Natural killer cell treated with Interleukin-12 subunit alpha and Interleukin-12 subunit beta and Interleukin-15 and Interleukin-18, amount 100 ng/mL, for 72 hours (primary cell): ENCODE measurements around the gene CDC25B. TPM values are rescaled to one million over a fixed set of nuclear protein-coding genes. Genes with fewer than 3 reads are reported as not detected.

Experiments
- ATAC-seq, 2 donors: fragments of 150-1000 bp; cut with Tn5 transposase in 1 of 2; sonication (Bioruptor Pico), chemical (Tn5 transposase) in 1 of 2; 2 replicates each; pipeline ENCODE4 v1.10.0; 2021
- DNase-seq: peaks from one replicate; pipeline ENCODE4 v3.0.0; 2022; ENCODE audit warnings: low spot score
- H3K27ac Mint-ChIP-seq, 2 donors: 1 replicate in 1 of 2; 2 replicates in 1 of 2; pipeline ENCODE4 v1.8.0; 2022; ENCODE audit warnings: mixed read lengths in 2 of 2, mild to moderate bottlenecking in 1 of 2, moderate library complexity in 1 of 2
- H3K27me3 Mint-ChIP-seq, 2 donors: 1 replicate in 1 of 2; 2 replicates in 1 of 2; pipeline ENCODE4 v1.8.0; 2022; ENCODE audit warnings: mixed read lengths in 2 of 2
- H3K36me3 Mint-ChIP-seq: one replicate; pipeline ENCODE4 v1.8.0; 2022; ENCODE audit warnings: mixed read lengths
- H3K4me1 Mint-ChIP-seq, 2 donors: 1 replicate in 1 of 2; 2 replicates in 1 of 2; pipeline ENCODE4 v1.8.0; 2022; ENCODE audit warnings: low read depth in 2 of 2, mixed read lengths in 2 of 2, mild to moderate bottlenecking in 1 of 2
- H3K4me3 Mint-ChIP-seq: one replicate; pipeline ENCODE4 v1.8.0; 2022; ENCODE audit warnings: mixed read lengths
- H3K9me3 Mint-ChIP-seq: 2 replicates; pipeline ENCODE4 v1.8.0; 2022; ENCODE audit warnings: mixed read lengths
- total RNA-seq, 2 donors: library from RNA; stranded (reverse); gene quantifications; one replicate each; pipeline ENCODE4 v1.2.3, GENCODE V29; 2022

The CDC25B gene
- total RNA-seq, 2 donors from 2014 or later = 38.9 to 84.1 TPM

DNA sequence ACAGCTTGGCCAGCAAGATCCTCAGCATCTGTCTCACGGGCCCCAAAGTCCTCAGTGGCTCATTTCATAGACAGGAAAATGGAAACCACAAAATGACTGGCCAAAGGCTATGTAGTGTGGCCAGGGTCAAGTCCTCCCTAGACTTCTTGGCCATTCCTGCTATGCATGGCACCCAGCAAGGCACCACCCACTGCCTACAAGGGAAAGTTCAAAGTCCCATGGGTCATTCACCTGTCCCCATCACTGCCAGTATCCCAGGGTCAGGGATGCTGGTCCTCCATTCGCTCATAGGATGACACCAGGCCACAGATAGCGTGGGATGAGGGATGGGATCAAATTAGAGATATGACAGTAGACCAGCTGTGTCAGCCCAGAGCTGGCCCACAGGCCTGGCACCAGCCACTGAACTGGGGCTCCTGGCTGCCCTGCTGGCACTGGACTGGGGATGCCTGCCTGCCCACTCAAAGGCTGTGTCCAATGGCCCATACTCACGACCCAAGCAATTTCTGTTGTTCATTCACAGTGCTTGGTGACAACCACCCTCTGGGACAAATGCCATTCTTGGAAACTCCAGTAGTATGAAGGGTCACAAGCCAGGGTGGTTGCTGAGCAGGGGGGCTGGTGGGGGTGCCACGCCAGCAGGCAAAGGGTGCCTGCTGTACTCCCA, 40.2 kb upstream of the CDC25B start:
- ATAC-seq = no peak
- H3K27ac Mint-ChIP-seq = no peak overlapping the region
- no peak for DNase-seq
- peaks cover 0 to 6% of the 10 kb centered on the region in 2 donors for H3K4me1 Mint-ChIP-seq
- H3K27me3 Mint-ChIP-seq = no peaks in the 10 kb centered on the region
- H3K36me3 Mint-ChIP-seq = no peaks in the 10 kb centered on the region
- no peak overlapping the region for H3K4me3 Mint-ChIP-seq
- no peaks in the 10 kb centered on the region for H3K9me3 Mint-ChIP-seq

DNA sequence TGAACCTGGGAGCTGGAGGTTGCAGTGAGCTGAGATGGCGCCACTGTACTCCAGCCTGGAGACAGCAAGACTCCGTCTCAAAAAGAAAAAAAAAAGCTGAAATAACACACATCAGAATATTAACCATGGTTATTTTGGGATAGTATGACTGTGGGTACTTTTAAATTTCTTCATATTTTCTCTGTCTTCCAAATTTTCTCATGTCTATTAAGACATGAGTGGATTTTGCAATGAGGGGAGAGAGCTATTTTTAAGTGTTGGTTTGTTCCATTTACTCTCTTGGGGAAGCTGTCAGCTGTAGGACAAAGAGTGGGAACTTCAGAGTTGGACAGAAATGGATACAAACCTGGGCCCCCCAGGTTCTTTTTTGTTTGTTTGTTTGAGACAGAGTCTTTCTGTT, 38.8 kb upstream of the CDC25B start:
- Mint-ChIP-seq H3K36me3 (no peaks in the 10 kb centered on the region), H3K9me3 (no peaks in the 10 kb centered on the region)

DNA sequence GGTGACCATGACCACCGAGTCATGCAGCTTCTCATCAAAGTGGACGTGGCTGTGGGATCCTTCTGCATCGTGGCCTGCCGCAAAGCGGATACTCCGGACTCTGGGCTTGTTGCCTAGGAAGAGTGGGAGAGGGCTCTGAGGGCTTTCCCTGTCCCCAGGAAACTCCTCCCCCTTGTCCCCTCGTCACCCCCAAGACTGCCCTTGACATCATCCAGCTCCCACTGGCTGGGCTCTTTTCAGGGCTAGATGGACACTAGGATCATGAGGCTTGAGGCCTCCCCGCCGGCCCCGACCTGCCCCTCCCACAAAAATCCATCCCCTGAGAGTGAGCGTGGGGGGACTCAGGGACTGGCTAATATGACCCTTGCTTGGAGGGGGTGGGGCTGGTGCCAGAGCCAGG, 37.5 kb upstream of the CDC25B start:
- ATAC-seq (no peak), DNase-seq (no peak)
- Mint-ChIP-seq H3K27ac (no peak overlapping the region), H3K9me3 (no peaks in the 10 kb centered on the region), H3K4me1 (no peaks in the 10 kb centered on the region), H3K4me3 (no peak overlapping the region), H3K27me3 (no peaks in the 10 kb centered on the region), H3K36me3 (no peaks in the 10 kb centered on the region)

More for the DNA sequence above, 38.8 kb upstream of the CDC25B start:
- no peaks in the 10 kb centered on the region for H3K27me3 Mint-ChIP-seq
- H3K27ac Mint-ChIP-seq = no peak overlapping the region
- DNase-seq (no peak), ATAC-seq (no peak)
- no peak overlapping the region for H3K4me3 Mint-ChIP-seq
- peaks cover 0 to 2% of the 10 kb centered on the region in 2 donors for H3K4me1 Mint-ChIP-seq

DNA sequence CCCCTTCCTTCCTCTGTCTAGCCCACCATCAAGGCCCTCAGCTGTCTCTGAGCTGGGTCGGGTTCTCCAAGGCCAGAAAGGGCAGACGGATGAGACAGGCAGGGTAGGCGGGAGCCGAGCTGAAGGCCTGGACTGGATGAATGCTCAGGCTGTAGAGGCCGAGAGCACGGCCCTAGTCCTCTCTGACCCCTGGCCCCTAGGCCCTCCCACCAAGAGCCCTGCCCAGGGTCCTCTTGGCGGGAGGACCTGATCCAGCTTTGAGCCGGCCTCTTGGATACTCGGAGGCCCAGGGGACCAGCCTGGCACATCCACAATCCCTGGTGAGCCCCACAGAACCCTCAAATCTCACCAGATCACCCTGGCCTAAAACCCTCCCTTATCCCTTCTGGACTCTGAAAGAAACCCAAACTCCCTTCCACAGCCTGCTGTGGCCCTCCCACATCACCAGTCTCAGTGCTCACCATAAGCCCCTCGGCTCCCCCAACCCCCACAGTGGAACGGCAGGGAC, 36.7 kb upstream of the CDC25B start:
- no peaks in the 10 kb centered on the region for H3K36me3 Mint-ChIP-seq
- no peak overlapping the region for H3K27ac Mint-ChIP-seq
- ATAC-seq (no peak), DNase-seq (no peak)
- H3K27me3 Mint-ChIP-seq = no peaks in the 10 kb centered on the region
- H3K4me1 Mint-ChIP-seq = no peaks in the 10 kb centered on the region
- H3K9me3 Mint-ChIP-seq = no peaks in the 10 kb centered on the region
- no peak overlapping the region for H3K4me3 Mint-ChIP-seq

DNA sequence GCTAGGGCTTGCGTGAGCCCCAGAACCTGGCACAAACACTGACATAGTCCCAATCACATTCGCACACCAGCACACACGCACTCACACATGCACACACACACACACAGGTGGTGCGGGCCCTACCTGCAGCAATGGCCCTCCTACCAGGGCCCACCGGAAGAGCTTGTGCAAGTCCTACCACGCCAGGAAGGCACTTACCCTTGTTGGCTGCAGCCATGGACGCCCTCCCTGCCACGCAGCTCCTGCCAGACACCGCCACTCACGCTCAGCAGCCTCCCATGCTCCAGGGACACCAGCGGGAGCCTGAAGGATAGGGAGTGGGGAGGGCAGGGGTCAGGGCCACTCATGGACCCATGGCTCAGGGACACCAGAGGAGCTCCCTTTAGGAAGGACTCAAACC, 36.2 kb upstream of the CDC25B start:
- no peaks in the 10 kb centered on the region for H3K36me3 Mint-ChIP-seq
- H3K27me3 Mint-ChIP-seq = no peaks in the 10 kb centered on the region
- no peaks in the 10 kb centered on the region for H3K9me3 Mint-ChIP-seq
- ATAC-seq (peak in 1 of 2 donors; percentile 9), DNase-seq (no peak)
- H3K4me1 Mint-ChIP-seq = no peaks in the 10 kb centered on the region
- no peak overlapping the region for H3K27ac Mint-ChIP-seq
- no peak overlapping the region for H3K4me3 Mint-ChIP-seq

DNA sequence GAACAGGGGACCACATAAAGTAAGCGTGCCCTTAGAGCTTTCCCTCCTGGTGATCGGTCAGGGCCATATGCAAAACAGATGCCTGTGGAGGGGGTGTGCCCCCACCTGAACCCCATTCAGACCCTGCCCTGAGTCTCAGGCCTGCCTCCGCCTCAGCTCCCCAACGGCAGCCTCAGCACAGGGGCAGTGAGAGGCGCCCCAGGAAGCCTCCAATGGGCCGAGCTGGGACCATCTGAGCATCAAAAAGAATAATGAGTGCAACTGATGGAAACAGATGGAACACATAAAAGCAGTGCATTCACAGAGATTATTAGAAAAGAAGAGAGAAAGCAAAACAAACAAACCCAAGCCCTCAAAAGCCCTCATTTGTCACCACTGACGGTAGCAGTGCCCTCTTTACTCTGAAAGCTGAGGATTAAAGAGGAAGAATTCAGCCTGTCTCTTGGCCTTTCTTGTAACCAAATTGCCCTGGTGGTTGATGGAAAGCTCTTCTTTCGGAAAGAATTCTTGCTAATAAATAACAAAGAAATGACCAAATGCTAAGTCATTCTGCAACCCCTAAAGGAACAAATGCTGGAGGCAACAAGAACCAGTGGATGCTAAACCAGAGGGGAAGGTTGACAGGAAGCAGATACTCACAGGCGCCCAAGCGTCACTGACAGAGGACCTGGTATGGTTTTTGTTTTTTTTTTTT, 35.3 kb upstream of the CDC25B start:
- DNase-seq = no peak
- Mint-ChIP-seq H3K4me3 (no peak overlapping the region), H3K9me3 (no peaks in the 10 kb centered on the region), H3K4me1 (peaks cover 0 to under 1% of the 10 kb centered on the region in 2 donors), H3K27me3 (no peaks in the 10 kb centered on the region), H3K27ac (no peak overlapping the region), H3K36me3 (no peaks in the 10 kb centered on the region)
- no peak for ATAC-seq

DNA sequence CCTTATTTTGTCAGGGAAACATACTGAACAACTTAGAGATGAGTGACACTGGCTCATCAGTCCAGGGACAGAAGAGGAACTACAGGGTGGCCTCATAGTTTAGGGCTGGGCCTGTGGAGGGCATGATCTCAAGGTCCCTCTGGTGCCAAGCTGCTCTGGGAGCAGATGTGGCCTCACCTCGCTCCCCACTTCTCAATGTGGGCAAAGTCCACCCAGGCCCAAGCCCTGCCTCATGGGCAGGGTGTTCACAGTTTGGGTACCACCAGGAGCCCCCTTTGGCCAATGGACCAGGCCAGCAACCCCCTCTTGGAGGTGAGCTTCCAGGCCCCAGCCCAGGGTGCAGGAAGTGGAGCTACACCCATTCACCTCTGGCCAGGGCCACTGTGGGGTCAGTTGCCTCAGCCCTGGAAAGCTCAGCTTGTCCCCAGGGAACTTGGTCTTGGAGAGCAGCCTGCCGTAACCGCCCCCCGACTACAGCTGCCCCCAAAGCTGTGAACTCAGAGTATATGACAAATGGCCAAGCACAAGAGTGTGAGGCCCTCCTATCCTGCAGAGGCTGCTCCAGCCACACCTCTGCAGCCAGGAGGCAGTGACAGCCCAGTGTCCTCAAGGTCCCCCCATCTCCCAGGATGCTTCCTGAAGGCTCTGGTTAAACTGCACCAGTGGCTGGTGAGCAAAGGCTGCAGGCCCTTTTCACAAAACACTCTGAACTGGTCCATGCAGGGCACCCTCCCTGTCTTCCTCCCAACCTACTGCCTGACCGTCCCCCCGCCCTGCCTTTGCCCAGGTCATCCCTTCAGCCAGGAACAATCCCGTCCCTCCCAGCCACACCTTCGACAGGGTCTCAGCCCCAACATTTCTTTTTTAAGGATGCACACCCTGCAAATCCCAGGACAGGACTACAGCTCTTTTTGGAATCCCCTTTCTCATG, 32.2 kb upstream of the CDC25B start:
- no peaks in the 10 kb centered on the region for H3K9me3 Mint-ChIP-seq
- no peaks in the 10 kb centered on the region for H3K27me3 Mint-ChIP-seq
- ATAC-seq (no peak), DNase-seq (no peak)
- H3K4me1 Mint-ChIP-seq = peaks cover 5 to 10% of the 10 kb centered on the region in 2 donors
- no peaks in the 10 kb centered on the region for H3K36me3 Mint-ChIP-seq
- no peak overlapping the region for H3K27ac Mint-ChIP-seq
- H3K4me3 Mint-ChIP-seq = no peak overlapping the region

DNA sequence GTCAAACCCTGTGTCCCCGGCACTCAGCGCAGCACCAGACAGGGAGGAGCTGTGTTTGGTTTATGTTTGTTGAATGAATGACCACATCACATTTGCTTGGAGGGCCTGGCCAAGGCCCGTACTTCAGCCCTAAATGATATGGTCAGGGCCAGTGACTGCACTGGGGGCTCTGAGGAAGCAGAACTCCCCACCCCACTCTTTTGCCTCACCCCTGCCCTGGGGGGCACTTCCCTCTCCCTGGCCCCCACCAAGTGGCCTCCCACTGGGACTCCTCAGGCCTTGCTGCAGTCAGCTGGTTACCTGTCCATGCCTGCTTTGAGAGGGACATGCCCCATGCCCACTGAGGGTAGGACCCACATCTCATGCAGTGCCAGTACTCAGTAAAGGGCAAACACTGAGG, 31.5 kb upstream of the CDC25B start:
- H3K36me3 Mint-ChIP-seq = no peaks in the 10 kb centered on the region
- ATAC-seq = no peak
- no peak overlapping the region for H3K27ac Mint-ChIP-seq
- no peak for DNase-seq
- H3K4me3 Mint-ChIP-seq = no peak overlapping the region
- H3K9me3 Mint-ChIP-seq = no peaks in the 10 kb centered on the region
- H3K27me3 Mint-ChIP-seq = no peaks in the 10 kb centered on the region
- H3K4me1 Mint-ChIP-seq = peaks cover 9 to 12% of the 10 kb centered on the region in 2 donors

DNA sequence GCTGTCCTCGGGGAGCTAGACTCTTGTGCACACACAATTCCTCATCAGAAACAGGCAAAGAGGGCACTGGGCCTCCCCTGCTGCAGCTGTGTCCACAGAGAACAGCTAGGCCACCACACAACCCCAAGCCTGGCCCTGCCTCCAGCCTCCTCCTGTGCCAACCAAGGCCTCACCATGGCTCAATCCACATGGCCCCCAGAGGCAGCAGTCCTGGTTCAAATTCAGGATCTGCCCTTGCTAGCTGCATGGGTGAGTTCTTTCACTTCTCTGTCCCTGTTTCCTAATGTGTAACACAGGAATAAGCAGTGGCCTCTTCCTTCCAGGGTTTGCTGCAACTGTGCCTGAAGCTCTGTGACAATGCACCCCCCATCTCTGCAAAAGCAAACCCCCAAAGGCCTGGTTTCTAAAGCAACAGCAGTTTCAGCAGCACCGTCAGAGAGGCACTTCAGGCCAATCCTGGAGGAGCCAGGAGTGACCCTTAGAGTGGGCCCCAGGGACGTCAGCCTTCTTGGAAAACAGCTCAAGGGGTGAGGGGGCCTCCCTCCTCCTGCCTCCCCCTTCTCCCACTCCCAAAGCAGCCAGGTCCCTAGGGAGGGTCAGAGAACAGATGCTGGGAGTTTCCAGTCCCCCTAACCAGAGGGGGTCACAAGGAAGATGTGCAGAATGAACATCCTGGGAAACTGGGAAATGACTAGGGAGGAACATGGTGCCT, 30.8 kb upstream of the CDC25B start:
- Mint-ChIP-seq H3K4me3 (no peak overlapping the region), H3K36me3 (no peaks in the 10 kb centered on the region)

DNA sequence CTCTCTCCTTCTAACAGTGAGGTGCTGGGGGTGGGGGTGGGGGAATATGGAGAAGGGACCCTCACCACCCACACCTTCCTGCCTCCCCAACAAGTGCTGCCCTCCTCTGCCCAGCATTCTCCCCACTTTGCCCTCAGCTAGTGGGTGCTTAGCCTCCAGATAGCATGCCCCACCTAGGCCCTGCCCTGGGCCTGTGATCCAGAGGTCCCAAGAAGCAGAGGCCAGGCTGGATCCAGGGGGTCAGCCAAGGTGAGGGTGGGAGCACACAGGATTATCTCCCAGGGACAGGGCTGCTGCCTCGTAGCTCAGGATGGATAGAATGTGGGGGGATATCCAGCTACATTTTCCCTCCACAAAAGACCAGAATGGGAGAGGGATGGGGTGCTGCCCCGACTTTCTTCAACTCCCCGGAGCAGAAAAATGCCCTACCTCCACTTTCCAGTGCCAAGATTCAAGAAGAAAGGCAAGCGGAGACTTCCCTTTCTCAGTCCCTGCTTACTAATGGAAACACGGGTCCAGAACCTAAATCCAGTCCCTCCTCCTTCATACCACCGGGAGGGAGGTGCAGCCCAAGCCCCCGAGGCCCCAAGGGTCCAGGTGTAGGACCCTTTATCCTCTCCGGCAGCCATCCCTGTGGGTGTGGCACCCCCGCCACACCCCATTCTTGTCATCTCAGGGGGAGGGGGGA, 29.5 kb upstream of the CDC25B start:
- H3K27ac Mint-ChIP-seq = no peak overlapping the region

More for the DNA sequence above, 30.8 kb upstream of the CDC25B start:
- H3K27ac Mint-ChIP-seq = no peak overlapping the region
- ATAC-seq = no peak
- no peak for DNase-seq
- no peaks in the 10 kb centered on the region for H3K9me3 Mint-ChIP-seq
- peaks cover 9 to 12% of the 10 kb centered on the region in 2 donors for H3K4me1 Mint-ChIP-seq
- H3K27me3 Mint-ChIP-seq = no peaks in the 10 kb centered on the region

DNA sequence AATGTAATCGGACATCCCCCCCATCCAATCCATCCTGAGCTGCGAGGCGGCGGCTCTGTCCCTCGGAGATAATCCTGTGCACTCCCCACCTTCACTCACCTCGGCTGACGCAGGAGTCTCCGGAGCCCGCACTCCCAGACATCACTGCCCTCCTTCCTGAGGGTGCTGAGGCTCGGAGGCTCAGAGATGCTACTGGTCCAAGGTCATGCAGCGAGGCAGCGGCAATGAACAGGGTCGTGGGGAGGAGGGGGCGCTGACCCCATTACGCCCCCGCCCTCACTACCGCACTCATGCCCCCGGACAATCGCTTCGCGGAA, 29.0 kb upstream of the CDC25B start:
- H3K27ac Mint-ChIP-seq = no peak overlapping the region
- peaks cover 9 to 12% of the 10 kb centered on the region in 2 donors for H3K4me1 Mint-ChIP-seq
- DNase-seq (no peak), ATAC-seq (no peak)
- no peaks in the 10 kb centered on the region for H3K9me3 Mint-ChIP-seq
- H3K4me3 Mint-ChIP-seq = peak overlapping the region; percentile 95
- H3K27me3 Mint-ChIP-seq = no peaks in the 10 kb centered on the region
- no peaks in the 10 kb centered on the region for H3K36me3 Mint-ChIP-seq

More for the DNA sequence above, 29.5 kb upstream of the CDC25B start:
- H3K4me3 Mint-ChIP-seq = peak overlapping the region; percentile 95
- H3K9me3 Mint-ChIP-seq = no peaks in the 10 kb centered on the region
- DNase-seq (no peak), ATAC-seq (no peak)
- H3K27me3 Mint-ChIP-seq = no peaks in the 10 kb centered on the region
- no peaks in the 10 kb centered on the region for H3K36me3 Mint-ChIP-seq
- H3K4me1 Mint-ChIP-seq = peaks cover 9 to 12% of the 10 kb centered on the region in 2 donors

DNA sequence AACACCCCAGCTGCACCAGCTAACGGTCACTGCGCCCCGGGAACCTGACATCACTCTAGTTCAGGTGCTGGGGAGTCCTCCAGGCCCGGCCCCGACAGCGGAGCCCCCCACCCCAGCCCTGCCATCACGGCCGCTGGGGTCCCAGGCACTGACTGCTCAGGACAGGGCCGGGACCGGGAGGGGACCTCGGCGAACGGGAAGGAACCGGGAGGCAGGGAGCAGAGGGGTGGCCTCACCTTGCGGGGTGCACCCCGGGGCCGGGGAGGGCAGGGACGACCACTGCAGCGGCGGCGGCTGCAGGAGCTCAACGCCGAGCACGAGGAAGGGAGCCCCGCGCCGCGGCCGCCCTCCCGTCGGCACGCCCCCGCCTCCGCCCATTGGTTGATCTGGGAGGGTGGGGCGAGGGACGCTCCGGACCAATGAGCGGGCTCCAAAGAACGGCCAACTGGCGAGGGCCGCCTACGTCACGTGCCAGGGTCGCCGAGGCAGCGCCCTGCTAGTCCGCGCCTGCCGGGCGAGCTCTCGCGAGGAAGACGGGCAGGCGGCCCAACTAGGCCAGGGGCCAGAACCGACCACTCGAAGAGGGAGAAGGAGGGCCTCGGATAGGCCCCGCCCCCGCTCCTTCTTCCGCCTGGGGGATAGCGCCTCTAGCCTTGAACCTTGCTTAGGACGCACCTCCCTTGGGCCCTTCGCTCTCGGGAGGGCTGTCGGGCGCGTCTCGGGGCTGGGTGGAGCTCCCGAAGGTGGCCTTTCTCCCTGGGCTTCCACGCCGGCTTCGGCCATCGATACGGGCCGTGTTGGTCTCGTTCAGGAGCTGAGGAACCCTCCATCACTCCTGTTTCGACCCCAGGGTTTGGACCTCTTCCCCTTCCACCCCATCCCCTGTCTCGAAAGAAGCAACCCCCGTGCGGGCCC, 28.4 kb upstream of the CDC25B start, which contains the start of gene ADISSP:
TSS of gene ADISSP (minus strand) at position 327 of the 915 bp plus-strand sequence. CDS start 7,653 bp downstream, outside the sequence.
- DNase-seq (peak; percentile 100), ATAC-seq (peak; percentile 97)
- no peaks in the 10 kb centered on the region for H3K36me3 Mint-ChIP-seq
- H3K27ac Mint-ChIP-seq = peak within 1 kb of the TSS; percentile 78 to 79
- H3K27me3 Mint-ChIP-seq = no peaks in the 10 kb centered on the region
- H3K4me3 Mint-ChIP-seq = peak within 1 kb of the TSS; percentile 95
- no peaks in the 10 kb centered on the region for H3K9me3 Mint-ChIP-seq
- peaks cover 9 to 12% of the 10 kb centered on the region in 2 donors for H3K4me1 Mint-ChIP-seq
